GM12892 (cell line): ENCODE measurements around the gene HMCN2.

Source experiments
- POLR2A ChIP-seq: IDR thresholded peaks from 2 replicates; pipeline ENCODE4 v1.6.1; 2011; ENCODE audit warnings: low read depth, low read length, control low read depth
- POLR2AphosphoS5 ChIP-seq: IDR thresholded peaks from 2 replicates; pipeline ENCODE4 v1.6.1; 2011; ENCODE audit warnings: low read depth, low read length, control low read depth
- TAF1 ChIP-seq: IDR thresholded peaks from 2 replicates; pipeline ENCODE4 v1.6.1; 2011; ENCODE audit warnings: low read depth, mild to moderate bottlenecking, control low read depth, low read length, borderline replicate concordance

DNA sequence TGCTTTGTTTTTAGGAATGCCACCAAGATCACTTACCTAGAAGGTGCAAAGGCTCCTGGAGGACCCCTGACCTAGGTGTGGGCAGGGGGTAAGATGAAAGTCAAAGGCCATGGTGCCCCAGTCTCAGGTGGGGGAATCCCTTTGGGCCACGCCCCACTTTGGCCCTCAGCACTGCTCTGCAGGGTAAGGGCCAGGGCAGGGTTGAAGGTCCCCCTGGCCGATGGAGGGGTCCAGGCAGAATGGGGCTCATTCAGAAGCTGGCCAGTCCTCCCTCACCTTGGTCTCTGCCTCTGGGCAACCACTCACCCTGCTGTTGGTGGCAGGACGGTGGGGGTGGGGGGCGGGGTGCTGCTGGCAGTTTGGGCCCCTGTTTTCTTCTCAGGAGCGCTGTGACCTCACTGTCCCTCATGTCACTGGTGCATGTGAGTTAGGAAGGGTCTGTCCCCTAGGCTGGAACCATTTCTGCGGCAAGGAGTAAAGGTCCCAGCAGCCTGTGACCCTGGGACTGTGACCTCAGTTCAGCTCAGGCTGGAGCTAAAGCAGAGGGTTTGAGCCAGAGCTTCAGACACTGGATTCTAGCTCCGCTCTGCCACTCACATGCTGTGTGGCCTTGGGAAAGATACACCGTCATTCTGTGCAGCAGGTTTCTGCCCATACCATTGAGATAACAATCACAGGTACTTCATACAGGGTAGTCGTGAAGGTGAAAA lies 177.3 kb downstream of the HMCN2 start:
- TF ChIP-seq TAF1 (no peak), POLR2A (no peak), POLR2AphosphoS5 (no peak)
